ENCODE data around the gene ASXL1. TPM values are rescaled to one million over a fixed set of nuclear protein-coding genes. Genes with fewer than 3 reads are reported as not detected.
A peak's percentile ranks its signal among the peaks of the same experiment; 100 is the strongest.
"Not testable (repeated sequence)": the region's sequence is repeated elsewhere in the genome, so short reads cannot be mapped to it uniquely, and the experiment has no call there.

The ASXL1 gene
- total RNA-seq, 1 donor from 2014 or later, result 36.3 TPM

DNA sequence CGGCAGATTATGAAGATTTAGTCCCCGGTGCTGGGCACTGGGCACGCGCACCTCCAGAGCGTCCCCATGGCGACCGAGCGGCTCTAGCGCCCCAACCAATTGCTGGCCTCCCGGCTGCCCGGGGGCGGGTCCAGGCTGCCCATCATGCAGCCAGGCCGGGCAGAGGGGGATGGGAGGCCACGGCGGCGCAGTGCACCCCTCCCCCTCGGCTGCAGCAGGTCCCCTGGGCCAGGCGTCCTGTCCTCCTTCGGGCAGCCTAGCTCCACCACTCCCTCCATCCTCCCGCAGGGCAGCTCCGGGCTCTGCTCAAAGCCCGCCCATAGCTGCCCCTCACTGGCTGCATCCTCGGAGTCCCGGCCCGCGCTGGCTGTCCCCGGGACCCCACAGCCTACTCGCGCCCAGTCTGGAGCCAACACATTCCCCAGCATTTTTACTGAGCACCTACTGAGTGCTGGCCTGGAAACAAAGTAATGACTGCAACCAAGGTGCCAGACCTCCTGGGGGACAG, 99.4 kb downstream of the ASXL1 start:
- no peak for DNase-seq (ENCODE audit: low spot score)
- intact Hi-C loops (cut with DNase I), result loop anchor here (10.0 kb wide), 1 partner anchor 303 kb away; no protein-coding TSS in a partner anchor

DNA sequence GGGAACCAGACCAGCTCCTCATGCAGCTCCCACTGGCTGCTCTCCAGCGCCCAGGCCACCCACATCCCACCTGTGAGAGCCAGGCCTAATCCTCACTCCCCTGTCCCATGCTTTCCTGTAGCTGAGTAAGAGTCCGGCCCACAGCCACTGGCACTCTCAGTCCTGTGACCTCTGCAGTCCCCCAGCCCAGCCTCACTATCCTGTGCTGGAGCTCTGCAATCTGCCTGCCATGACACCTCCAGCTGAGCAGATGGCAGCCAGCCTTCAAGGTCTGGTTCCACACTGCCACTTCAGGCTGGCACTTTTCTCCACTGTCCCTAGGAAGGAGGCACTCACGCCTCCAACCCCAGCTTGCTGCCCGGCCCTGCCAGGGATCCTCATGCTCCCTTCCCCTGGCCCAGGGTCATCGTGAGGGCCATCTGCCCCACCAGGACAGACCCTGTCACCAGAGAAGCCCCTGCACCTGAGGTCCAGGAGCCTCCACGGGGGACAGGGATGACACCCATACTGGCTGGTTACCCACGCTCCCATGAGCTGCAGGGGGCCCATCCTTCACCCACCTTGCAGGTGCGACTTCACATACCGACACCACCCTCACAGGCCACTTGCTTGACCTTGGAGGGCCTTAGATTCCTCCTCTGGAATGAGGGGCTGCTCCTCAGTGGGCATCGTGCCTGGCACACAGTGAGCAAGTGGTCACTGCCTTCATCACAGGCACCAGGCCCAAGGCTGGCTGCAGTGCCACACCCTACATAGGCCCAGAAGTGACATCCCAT, 100.1 kb downstream of the ASXL1 start:
- intact Hi-C loops (cut with DNase I), result loop anchor here (10.0 kb wide), 1 partner anchor 303 kb away; no protein-coding TSS in a partner anchor
- no peak for DNase-seq (ENCODE audit: low spot score)

DNA sequence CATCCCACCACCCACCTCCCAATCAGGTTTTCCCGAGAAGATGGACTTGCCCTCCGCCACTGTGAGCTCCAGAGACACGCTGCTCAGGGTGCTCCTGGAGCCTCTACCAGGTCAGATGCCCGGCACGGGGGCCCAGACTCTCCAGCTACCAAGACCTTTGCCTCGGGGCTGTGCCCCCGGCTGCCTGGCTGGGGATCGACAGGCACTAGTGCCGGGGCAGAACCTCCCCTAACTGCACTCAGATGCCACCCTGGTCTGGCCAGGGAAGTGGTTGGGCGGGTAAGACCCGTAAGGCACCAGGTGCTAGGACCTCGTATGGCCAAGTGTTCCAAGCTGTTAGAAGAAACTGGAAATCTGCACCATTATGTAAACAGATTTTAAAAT, 100.7 kb downstream of the ASXL1 start:
- intact Hi-C loops (cut with DNase I), result loop anchor here (10.0 kb wide), 1 partner anchor 304 kb away; no protein-coding TSS in a partner anchor
- no peak for DNase-seq (ENCODE audit: low spot score)

DNA sequence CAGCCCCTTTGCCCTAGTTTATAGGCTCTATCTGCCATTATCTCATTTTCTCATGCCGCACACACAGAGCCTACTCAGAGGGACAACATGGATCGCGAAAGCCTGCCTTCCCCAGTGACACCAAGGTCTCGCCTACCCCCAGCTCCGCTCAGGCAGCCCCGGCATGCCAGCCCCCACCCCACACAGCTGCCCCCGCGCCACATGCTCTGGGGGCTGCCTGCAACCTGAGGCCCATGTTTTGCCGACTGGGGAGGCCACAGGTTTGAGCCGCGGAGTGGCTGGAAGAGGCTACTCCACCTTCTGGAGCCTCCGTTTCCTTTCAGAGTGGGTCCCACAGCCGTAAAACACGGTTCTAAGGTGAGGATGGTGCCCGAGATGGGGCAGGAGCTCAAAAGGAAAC, 102.1 kb downstream of the ASXL1 start:
- intact Hi-C loops (cut with DNase I), result no loop called here
- DNase-seq (ENCODE audit: low spot score), result no peak

DNA sequence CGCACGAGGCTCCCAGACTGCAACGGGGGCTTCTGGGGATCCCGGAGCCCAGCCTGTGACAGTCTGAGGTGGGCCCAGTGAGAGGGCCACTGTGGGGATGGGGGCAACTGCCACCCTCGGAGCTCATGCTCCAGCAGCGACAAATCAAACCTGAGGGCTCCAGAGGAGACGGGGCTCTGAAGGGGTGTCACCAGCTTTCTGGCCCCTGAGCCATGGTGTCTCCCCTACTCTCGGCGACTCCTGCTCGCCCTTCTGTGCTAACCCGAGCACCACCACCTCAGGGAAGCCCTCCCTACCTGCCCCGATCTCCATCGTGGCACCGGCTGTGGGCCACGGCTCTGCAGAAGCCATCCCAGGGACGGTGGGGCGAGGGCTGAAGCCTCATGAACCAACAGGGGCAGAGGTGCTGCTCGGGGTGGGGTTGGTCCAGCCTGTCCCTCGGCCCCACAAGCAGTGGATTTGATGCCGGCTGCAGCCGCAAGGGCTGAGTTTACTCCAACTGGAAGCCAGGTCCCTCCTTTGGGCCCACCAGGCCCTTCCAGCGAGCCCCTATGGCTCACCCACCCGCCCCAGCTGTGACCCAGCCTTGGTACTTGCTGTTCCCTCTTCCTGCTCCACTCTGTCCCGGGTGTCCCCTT, 102.7 kb downstream of the ASXL1 start:
- intact Hi-C loops (cut with DNase I), result no loop called here
- DNase-seq (ENCODE audit: low spot score), result no peak

DNA sequence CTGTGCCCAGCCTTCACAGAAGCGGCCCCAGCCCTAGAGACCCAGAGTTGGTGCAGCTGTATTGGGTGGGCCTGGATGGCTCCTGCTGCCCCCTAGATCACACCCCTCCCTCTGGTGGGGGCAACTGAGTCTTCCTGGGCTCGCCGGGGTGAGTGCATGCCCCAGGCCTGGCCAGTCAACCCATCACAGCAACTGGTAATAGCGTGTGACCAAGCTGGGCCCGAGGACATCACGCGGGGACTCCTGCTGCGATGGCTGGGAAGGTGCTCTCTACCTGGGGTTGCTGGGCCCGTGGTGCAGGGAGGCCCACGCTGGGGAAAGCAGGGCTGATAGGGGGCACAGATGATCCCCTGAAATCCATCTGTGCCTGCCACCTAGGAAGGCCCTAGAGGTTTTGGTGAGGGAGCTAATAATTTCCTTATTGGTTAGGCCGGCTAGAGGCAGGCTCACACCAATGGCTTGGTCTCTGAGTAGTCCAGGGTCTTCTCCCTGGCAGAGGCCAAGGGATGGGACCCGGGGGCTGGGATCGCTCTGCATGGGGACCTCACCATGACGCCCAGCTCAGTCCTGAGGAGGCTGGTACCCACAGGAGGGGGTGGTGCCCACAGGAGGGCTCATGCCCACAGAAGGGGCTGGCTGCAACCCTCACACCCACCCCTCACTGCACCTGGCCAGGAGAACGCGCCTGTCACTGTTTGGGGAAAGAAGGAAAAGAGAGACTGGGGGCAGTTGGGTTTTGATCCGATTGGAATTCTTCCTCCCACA, 103.9 kb downstream of the ASXL1 start:
- no peak for DNase-seq (ENCODE audit: low spot score)
- intact Hi-C loops (cut with DNase I), result no loop called here

DNA sequence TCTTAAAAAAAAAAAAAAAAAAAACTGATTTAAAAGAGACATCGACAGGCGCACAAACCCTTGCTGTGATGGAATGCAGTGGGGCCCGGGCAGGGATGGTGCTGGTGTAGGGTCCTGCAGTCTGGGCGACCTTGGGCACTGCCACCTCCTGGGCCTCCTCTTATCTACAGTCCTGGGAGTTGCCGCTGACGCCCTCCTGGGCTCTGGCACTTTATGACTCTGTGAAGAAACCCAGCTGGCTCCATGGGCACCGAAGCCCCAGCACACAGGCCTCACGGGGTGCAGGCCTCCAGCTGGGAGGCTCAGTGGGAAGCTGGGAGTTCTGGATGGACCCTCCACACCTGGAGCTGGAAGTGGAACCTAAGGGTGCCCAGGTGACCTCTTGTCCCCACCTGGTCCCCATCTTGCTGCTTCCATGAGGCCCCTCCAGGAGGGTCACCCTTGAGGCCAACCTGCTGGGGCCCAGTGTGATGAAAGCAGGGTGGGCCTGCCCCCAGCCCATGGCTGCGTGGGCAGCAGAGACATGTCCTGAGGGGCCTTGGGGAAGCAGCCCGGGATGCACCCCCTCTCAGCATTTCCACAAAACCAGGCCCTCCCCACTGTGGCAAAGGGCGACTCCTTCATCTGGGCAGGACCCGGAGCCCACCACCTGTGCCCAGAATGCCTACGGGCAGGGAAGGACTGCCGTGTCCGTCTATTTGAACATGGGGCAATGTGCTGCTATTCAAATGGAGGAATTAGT, 104.9 kb downstream of the ASXL1 start:
- intact Hi-C loops (cut with DNase I), result no loop called here
- DNase-seq (ENCODE audit: low spot score), result no peak

DNA sequence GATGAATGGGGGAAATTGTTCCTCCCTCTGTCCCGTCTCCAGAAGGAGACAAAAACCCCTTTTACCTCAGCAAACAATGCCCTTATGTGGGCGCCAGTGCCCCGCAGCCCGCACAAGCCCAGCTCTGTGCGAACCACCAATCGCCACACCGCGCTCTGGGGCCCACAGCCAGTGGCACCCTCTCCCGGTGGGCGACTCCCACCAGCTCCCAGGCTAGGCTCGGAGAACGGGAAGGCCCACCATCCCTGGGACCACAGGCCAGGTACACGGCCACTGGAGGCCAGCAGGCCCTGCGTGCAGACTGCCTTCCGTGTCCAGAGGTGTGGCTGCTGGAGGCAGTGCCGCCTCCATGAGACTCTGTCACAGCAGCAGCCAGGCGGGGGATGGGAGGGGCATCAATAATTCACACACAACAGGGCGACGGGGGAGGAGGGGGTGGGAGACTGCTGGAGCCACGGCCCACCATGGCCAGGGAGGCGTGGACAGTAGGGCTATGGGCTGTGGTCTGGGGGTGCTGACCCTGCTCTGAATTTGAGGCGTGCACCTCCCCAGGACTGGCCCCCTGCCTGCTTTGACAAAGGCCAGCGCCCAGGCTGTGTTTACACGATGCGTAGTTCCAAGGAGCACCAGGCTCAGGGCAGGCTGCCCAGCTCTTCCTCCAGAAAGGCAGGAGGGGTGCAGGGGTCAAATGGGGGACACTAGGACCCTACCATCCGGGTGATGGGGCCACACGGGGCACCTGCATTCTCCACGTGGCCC, 105.7 kb downstream of the ASXL1 start:
- intact Hi-C loops (cut with DNase I), result no loop called here
- DNase-seq (ENCODE audit: low spot score), result no peak

DNA sequence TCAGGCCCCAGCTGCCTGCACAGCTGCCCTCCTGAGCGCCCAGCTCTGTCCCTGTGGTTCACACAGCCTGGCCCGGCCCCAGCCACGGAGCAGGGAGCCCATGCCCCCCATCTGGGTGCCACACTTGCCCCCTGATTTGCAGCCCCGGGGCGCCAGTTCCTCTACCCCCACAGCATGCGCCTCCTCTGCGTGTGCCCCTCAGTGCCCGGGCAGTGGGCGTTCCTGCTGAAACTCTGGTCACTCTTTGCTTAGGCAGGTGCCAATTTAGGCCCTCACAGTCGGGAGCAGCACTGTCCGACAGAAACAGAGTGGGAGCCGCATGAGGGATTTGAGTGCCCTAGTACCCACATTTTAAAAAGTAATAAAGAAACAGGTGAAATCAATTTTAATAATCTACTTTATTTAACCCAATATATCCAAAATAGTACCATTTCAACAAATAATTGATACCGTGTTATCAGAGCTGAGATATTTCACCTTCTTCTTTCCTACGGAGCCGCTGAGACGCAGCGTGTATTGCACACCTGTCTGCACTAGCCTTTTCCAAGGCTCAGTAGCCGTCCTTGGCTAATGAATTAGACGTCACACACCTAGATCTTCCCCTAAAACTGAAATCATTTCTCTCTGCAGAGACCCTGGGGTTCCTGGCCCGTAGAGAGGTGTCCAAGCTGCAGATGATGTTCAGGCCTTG, 106.4 kb downstream of the ASXL1 start:
- intact Hi-C loops (cut with DNase I), result no loop called here
- DNase-seq (ENCODE audit: low spot score), result no peak

DNA sequence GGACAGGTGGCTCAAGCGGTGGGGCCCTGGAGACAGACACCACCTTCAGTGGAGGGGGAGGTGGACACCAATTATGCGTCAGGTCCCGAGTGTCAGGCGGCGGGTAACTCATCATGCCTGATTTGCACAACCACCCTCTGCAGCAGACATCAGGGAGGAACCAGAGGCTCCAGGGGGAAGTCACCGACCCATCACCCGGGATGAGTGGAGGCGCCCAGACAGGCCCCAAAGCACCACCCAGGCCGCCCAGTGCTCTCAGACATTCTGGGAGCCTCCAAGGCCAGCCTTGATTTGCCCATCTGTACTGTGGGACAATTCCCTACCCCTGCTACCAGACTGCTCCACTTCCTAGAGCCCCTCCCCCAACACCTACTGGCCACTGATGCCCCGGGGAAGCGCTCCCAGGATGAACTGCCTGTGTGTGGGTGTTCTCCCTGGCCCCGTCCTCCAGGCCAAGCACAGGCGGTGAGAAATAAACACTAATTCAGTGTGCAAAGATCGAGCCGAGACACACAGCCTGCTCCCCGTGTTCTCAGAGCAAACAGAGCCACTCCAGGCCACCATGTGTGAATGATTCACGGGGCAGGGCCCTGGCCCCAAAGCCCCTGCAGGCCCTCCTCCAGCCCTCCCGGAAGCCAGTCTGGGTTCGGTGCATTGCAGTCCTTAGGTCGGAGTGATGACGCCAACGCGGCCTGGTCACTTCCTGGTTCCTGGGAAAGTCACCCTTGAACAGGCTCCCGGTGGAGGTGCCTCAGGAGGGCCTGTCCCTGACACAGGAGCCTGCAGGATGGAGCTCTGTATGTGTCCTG, 107.2 kb downstream of the ASXL1 start:
- intact Hi-C loops (cut with DNase I), result no loop called here

DNA sequence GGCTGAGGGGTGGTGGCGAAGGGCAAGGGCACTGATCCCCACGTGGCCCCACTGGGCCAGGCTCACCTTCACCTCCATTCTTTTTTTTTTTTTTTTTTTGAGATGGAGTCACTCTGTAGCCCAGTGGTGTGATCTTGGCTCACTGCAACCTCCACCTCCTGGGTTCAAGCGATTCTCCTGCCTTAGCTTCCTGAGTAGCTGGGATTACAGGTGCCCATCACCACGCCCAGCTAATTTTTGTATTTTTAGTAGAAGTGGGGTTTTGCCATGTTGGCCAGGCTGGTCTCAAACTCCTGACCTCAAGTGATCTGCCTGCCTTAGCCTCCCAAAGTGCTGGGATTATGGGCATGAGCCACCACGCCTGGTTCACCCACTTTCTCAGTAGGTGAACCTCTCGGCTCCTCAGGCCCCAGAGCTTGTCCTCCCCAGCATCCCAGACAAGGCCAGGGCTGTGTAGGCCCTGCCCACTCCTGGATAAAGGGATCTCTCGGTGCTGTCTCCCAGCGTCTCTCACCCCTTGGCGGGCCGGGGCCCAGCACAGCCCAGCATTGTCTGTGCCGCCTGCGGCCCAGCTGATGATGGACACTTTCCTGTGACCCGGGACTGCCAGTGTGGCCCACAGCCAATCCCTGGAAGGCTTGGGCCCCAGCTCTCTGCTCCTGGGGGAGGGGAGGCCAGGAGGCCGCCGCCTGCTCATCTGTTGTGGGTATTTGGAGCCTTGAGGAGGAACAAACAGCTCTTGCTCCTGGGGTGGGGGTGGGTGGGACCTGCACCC, 108.0 kb downstream of the ASXL1 start:
- DNase-seq (ENCODE audit: low spot score); intact Hi-C loops (cut with DNase I): not testable (repeated sequence)

More for the DNA sequence above, 107.2 kb downstream of the ASXL1 start:
- peak; percentile 86 for DNase-seq (ENCODE audit: low spot score)

DNA sequence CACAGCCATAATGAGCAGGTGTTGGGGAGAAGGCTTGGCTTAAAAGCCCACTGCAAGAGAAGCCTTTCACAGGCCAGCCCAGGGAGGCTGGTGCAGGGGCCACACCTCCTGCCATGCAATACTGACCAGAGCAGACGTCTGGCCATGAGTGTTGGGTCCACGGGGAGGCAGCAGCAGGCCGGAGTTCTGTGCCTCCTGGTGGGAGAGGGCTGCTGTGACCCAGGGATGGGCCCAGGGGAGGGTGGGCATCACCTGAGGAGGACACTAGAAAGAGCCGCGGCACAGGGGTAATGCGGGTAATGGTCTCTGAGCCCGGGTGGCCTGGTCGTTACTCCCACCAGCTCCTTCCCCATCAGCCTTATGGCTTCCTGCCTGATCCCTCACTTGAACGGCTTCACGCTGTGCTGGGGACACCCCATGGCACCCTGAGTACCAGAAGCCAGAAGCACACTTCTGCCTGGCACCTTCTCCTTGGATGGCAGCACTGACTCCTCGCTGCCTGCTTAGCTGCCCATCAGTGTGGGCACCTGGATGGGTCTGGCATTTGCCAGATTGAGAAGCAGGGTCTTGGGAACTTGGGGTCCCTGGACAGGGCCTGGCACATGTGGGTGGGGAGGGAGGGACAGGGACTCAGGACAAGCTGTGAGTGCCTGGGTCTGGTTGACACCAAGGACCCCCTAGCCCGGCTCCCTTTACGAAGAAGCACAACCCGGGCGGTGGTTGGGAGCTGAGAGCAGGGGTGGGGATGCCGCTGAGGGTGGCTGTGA, 108.8 kb downstream of the ASXL1 start:
- no peak for DNase-seq (ENCODE audit: low spot score)
- intact Hi-C loops (cut with DNase I), result no loop called here

DNA sequence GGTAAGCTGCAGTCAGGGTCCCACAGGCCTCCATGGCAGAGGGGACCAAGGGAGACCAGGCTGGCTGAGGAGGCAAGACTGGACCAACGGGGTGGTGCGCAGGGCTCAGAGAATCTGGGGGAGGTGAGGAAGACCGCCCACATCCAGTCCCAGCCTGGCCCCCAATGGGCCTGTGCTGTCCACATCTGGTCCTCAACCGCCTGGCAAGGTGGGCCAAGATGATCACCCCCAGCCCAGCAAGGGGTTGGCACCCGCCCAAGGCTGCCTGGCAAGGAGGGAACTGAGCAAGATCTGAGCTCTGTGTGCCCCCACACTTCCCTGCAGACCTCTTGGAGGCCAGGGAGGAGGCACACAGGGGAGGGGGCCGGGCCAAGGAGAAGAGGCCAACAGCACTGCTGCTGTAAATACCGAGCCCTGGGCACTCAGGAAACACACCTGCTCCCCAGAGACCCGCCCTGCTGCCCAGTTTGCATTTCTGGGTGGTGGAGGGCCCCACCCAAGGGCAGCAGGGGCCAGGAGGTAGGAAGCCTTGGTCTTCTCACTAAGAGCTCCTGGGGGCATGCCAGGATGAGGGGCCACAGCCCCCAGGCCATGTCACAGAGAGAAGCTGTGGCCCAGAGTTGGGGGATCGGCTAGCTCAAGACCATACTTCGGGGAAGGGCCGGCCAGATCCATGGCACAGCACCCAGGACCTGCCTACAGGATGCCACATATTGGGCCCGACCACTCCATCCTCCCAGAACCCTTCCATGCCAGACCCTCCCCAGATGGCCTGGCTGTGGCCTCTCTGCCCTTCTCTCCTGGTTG, 109.6 kb downstream of the ASXL1 start:
- DNase-seq (ENCODE audit: low spot score), result no peak
- intact Hi-C loops (cut with DNase I), result no loop called here

DNA sequence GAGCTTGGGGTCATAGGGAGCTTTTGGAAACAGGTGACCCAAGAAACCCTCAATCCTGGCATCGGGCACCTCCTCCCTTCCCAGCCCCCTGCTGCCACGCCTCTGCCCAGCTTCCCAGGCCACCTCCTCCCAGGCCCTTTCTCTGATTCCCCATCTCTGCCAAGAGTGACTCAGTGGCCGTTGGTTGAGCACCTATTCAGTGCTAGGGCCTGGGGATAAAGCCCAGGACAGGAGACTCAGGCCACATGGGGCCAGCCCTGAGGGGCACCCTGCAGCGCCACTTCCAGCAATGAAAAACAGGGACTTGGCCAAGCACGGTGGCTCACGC, 110.1 kb downstream of the ASXL1 start:
- no peak for DNase-seq (ENCODE audit: low spot score)
- intact Hi-C loops (cut with DNase I), result no loop called here

DNA sequence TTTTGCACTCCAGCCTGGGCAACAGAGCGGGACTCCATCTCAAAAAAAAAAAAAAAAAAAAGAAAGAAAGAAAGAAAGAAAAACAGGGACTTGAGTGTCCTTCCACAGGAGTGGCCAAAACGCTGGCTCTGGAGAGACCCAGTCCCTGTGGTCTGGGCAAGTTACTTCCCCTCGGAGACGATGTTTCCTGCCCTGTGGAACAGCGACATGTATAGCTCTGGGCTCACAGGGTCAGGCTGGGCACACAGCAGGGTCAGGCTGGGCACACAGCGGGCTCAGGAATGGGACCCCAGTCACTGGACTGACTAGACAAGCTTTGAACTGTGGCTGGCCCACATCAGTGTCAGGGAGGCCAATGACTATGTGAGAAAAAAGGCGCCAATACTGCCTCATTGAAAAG, 110.7 kb downstream of the ASXL1 start:
- no peak for DNase-seq (ENCODE audit: low spot score)
- intact Hi-C loops (cut with DNase I), result no loop called here

Data from cardiac septum (tissue), 1 donor.